Measurements from ENCODE around the gene VAX1.

GRCh38 chr10:117087521-117087920 is 50.5 kb downstream of the VAX1 start:
- TF ChIP-seq REST (IDR thresholded peaks at IDR 0.05; ENCODE audit: insufficient read depth in 1 of 2, low read depth in 2 of 2, low read length in 2 of 2) (no peak), POLR2AphosphoS5 (IDR thresholded peaks at IDR 0.05; ENCODE audit: low read depth, low read length) (no peak), SIN3A (IDR thresholded peaks at IDR 0.05; ENCODE audit: borderline replicate concordance, insufficient read depth, low read length) (no peak)
